Cardiac ventricle fibroblast (primary cell): ENCODE results near the gene CYFIP1. TPM values are rescaled to one million over a fixed set of nuclear protein-coding genes. Genes with fewer than 3 reads are reported as not detected.

Source experiments
- total RNA-seq: library from RNA; depleted of rRNA; stranded (reverse); fragments of >200 nt; gene quantifications from 2 replicates; pipeline ENCODE4 v1.2.3, GENCODE V29; 2015

Gene CYFIP1
- total RNA-seq, result 60.0 and 60.5 TPM in 2 replicates

GRCh38 chr15:22980189-22981050 is at the start of gene CYFIP1:
CYFIP1 (minus strand) TSS chr15:22980368; CDS start chr15:22947285, 33,083 bp downstream.

GRCh38 chr15:22838292-22839042 is 141.7 kb downstream of the CYFIP1 start, which contains the start of gene NIPA2:
NIPA2 (plus strand) TSS chr15:22838666; CDS start chr15:22851732, 13,066 bp downstream.

Other genes with a start within 250 kb of the CYFIP1 start
- gene NIPA1, start 193.7 kb downstream of the CYFIP1 start, total RNA-seq, result 2.8 and 3.5 TPM in 2 replicates
- gene NIPA2, start 141.7 kb downstream of the CYFIP1 start, total RNA-seq, result 37.3 and 47.9 TPM in 2 replicates
- 10.7 and 13.5 TPM in 2 replicates for gene TUBGCP5, start 59.2 kb upstream of the CYFIP1 start, total RNA-seq
- not detected in 2 replicates for gene GOLGA6L1, start 156.5 kb upstream of the CYFIP1 start, total RNA-seq